ENCODE measurements around the gene CCT8. TPM values are rescaled to one million over a fixed set of nuclear protein-coding genes. Genes with fewer than 3 reads are reported as not detected.
A peak's percentile ranks its signal among the peaks of the same experiment; 100 is the strongest.

The CCT8 gene
- polyA plus RNA-seq, 3 donors: 71.9 to 173 (median 169) TPM

DNA sequence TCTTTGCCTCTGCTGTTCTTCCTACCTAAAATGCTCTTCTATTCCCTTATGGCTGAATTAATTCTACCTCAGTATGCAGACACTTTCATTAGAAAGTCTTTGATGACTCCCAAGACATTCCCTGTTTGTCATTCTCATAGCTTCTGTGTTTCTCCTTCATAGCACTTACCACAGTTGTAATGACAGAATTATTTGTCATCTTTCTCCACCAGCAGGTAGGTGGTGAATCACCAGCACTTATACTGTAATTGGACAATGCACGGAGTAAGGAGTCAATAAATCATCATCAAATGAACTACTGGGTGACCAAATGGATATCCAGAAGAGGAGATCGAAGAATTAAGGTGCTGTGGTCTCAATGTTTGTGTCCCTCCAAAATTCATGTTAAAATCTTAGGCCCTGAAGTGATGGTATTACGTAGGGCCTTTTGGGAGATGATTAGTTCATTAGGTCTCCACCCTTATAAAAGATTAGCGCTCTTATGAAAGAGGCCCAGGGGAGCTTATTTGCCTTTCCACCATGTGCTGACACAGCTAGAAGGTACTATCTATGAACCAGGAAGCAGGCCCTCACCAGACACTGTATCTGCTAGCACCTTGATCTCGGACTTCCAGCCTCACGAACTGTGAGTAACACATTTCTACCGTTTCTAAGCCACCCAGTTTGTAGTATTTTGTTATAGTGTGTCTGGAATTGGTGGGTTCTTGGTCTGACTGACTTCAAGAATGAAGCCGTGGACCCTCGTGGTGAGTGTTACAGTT, 2.4 kb upstream of the CCT8 start:
- Histone ChIP-seq H4K20me1 (ENCODE audit: insufficient read depth, low read length) (peaks cover 19% of the 10 kb centered on the region), H3K27ac (ENCODE audit: low read depth in 1 of 2, low read length in 2 of 2) (peak overlapping the region; percentile 54 to 68), H3K9ac (ENCODE audit: insufficient read depth, low read length, poor library complexity, severe bottlenecking) (no peak overlapping the region), H3K4me3 (replicated peaks in 1 of 3; ENCODE audit: low read depth in 2 of 3, low read length in 3 of 3) (peak overlapping the region in 1 of 3 experiments; percentile 69), H3K36me3 (replicated peaks in 1 of 2; ENCODE audit: control insufficient read depth in 1 of 2, insufficient read depth in 2 of 2, low read length in 2 of 2) (no peaks in the 10 kb centered on the region), H3K27me3 (ENCODE audit: control insufficient read depth in 2 of 2, insufficient read depth in 2 of 2, low read length in 2 of 2) (no peaks in the 10 kb centered on the region), H3K4me1 (ENCODE audit: control insufficient read depth in 1 of 2, insufficient read depth in 2 of 2, low read length in 2 of 2) (peaks cover 63 to 77% of the 10 kb centered on the region in 2 donors), H3K4me2 (replicated peaks; ENCODE audit: extremely low read depth, low read length, poor library complexity, severe bottlenecking) (peak overlapping the region; percentile 26), H3K9me3 (replicated peaks in 1 of 2; ENCODE audit: control insufficient read depth in 1 of 2, insufficient read depth in 1 of 2, low read length in 2 of 2) (no peaks in the 10 kb centered on the region), H3K79me2 (ENCODE audit: insufficient read depth, low read length) (peaks cover 31% of the 10 kb centered on the region), H2AFZ (ENCODE audit: insufficient read depth, low read depth, low read length, poor library complexity, severe bottlenecking) (peak overlapping the region; percentile 70)
- TF ChIP-seq, protein P1, sequence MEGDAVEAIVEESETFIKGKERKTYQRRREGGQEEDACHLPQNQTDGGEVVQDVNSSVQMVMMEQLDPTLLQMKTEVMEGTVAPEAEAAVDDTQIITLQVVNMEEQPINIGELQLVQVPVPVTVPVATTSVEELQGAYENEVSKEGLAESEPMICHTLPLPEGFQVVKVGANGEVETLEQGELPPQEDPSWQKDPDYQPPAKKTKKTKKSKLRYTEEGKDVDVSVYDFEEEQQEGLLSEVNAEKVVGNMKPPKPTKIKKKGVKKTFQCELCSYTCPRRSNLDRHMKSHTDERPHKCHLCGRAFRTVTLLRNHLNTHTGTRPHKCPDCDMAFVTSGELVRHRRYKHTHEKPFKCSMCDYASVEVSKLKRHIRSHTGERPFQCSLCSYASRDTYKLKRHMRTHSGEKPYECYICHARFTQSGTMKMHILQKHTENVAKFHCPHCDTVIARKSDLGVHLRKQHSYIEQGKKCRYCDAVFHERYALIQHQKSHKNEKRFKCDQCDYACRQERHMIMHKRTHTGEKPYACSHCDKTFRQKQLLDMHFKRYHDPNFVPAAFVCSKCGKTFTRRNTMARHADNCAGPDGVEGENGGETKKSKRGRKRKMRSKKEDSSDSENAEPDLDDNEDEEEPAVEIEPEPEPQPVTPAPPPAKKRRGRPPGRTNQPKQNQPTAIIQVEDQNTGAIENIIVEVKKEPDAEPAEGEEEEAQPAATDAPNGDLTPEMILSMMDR (IDR thresholded peaks at IDR 0.05): no peak
- no peak for DNase-seq
- H3K4me1 Mint-ChIP-seq: peaks cover 63% of the 10 kb centered on the region
- peaks cover 0 to 2% (median 0%) of the 10 kb centered on the region in 3 donors for H3K27me3 Mint-ChIP-seq (ENCODE audit: low read depth in 3 of 3)
- H3K36me3 Mint-ChIP-seq: peaks cover 2 to 6% of the 10 kb centered on the region in 2 donors
- peak overlapping the region; percentile 0 to 95 (median 79) for H3K27ac Mint-ChIP-seq
- H3K4me3 Mint-ChIP-seq: peak overlapping the region; percentile 77 to 87
- H3K9me3 Mint-ChIP-seq: peaks cover 0 to 4% (median 1%) of the 10 kb centered on the region in 7 donors
- WGBS (ENCODE audit: insufficient coverage): 67% methylated on average over 3 of the region's 9 CpGs
- intact Hi-C loops (cut with micrococcal nuclease): no loop called here

DNA sequence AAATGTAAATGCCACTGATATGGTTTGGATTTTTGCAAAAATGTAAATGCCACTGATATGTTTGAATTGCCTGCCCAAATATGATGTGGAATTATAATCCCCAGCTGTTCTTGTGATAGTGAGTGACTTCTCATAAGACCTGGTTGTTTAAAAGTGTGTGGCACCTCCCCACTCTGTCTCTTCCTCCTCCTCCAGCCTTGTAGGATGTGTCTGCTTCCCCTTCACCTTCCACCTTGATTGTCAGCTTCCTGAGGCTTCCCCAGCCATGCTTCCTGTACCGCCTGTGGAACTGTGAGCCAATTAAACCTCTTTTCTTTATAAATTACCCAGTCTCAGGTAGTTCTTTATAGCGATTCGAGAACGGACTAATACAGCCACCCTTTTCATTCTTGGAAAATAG, 1.3 kb upstream of the CCT8 start:
- no peak overlapping the region for H3K4me3 Mint-ChIP-seq
- no peak for DNase-seq
- Histone ChIP-seq H2AFZ (ENCODE audit: insufficient read depth, low read depth, low read length, poor library complexity, severe bottlenecking) (no peak overlapping the region), H3K4me3 (replicated peaks in 1 of 3; ENCODE audit: low read depth in 2 of 3, low read length in 3 of 3) (no peak overlapping the region), H4K20me1 (ENCODE audit: insufficient read depth, low read length) (peaks cover 29% of the 10 kb centered on the region), H3K9me3 (replicated peaks in 1 of 2; ENCODE audit: control insufficient read depth in 1 of 2, insufficient read depth in 1 of 2, low read length in 2 of 2) (no peaks in the 10 kb centered on the region), H3K79me2 (ENCODE audit: insufficient read depth, low read length) (peaks cover 42% of the 10 kb centered on the region), H3K27ac (ENCODE audit: low read depth in 1 of 2, low read length in 2 of 2) (no peak overlapping the region), H3K4me1 (ENCODE audit: control insufficient read depth in 1 of 2, insufficient read depth in 2 of 2, low read length in 2 of 2) (peaks cover 53 to 66% of the 10 kb centered on the region in 2 donors), H3K27me3 (ENCODE audit: control insufficient read depth in 2 of 2, insufficient read depth in 2 of 2, low read length in 2 of 2) (no peaks in the 10 kb centered on the region), H3K4me2 (replicated peaks; ENCODE audit: extremely low read depth, low read length, poor library complexity, severe bottlenecking) (no peak overlapping the region), H3K36me3 (replicated peaks in 1 of 2; ENCODE audit: control insufficient read depth in 1 of 2, insufficient read depth in 2 of 2, low read length in 2 of 2) (peaks cover 0 to 5% of the 10 kb centered on the region in 2 donors), H3K9ac (ENCODE audit: insufficient read depth, low read length, poor library complexity, severe bottlenecking) (no peak overlapping the region)
- H3K27ac Mint-ChIP-seq: peak overlapping the region in 2 of 7 donors; percentile 30 to 61
- TF ChIP-seq, protein P1 (IDR thresholded peaks at IDR 0.05): no peak
- peaks cover 2 to 11% of the 10 kb centered on the region in 2 donors for H3K36me3 Mint-ChIP-seq
- intact Hi-C loops (cut with micrococcal nuclease): loop anchor here in 1 of 2 donors (5.0 kb wide), 1 partner anchor 293 kb away; no protein-coding TSS in a partner anchor
- WGBS (ENCODE audit: insufficient coverage): no CpG with 5 or more reads among the region's 4 CpGs
- peaks cover 0 to 4% (median under 1%) of the 10 kb centered on the region in 7 donors for H3K9me3 Mint-ChIP-seq
- H3K4me1 Mint-ChIP-seq: peaks cover 53% of the 10 kb centered on the region
- peaks cover 0 to 2% (median 0%) of the 10 kb centered on the region in 3 donors for H3K27me3 Mint-ChIP-seq (ENCODE audit: low read depth in 3 of 3)
